Esophagus squamous epithelium (tissue), 5 donors: Measurements from ENCODE around the gene IL12B. TPM values are rescaled to one million over a fixed set of nuclear protein-coding genes. Genes with fewer than 3 reads are reported as not detected.
"Not testable (repeated sequence)": the region's sequence is repeated elsewhere in the genome, so short reads cannot be mapped to it uniquely, and the experiment has no call there.

ENCODE experiments used
- DNase-seq: peaks from one replicate; lab custom pipeline; 2025; lab: John Stamatoyannopoulos, UW
- H3K27ac ChIP-seq, 4 donors: fragments of 200-600 bp; sonication (generic); one replicate each; pipeline ENCODE4 v1.5.1; 2016 to 2019; ENCODE audit warnings: mild to moderate bottlenecking in 1 of 4
- H3K27me3 ChIP-seq, 4 donors: fragments of 200-600 bp; sonication (generic); 1 replicate in 3 of 4; 2 replicates in 1 of 4; pipeline versions ENCODE4 v1.5.1 to v1.6.0; 2017 to 2021; ENCODE audit warnings: antibody characterized with exemption in 1 of 4
- H3K36me3 ChIP-seq, 3 donors: fragments of 200-600 bp; sonication (generic); one replicate each; pipeline ENCODE4 v1.5.1; 2016 to 2019
- H3K4me1 ChIP-seq, 3 donors: fragments of 200-600 bp; sonication (generic); one replicate each; pipeline ENCODE4 v1.5.1; 2017 to 2019
- H3K4me3 ChIP-seq, 4 donors: fragments of 200-600 bp; sonication (generic); 1 replicate in 3 of 4; 2 replicates in 1 of 4; pipeline ENCODE4 v1.5.1; 2016 to 2019; ENCODE audit warnings: mild to moderate bottlenecking in 2 of 4, moderate library complexity in 1 of 4
- H3K9me3 ChIP-seq, 3 donors: fragments of 200-600 bp; sonication (generic); one replicate each; pipeline ENCODE4 v1.5.1; 2016 to 2019
- POLR2A ChIP-seq, 4 donors: fragments of 450-650 bp; IDR thresholded peaks; one replicate each; pipeline ENCODE4 v1.6.1; 2017; ENCODE audit warnings: antibody characterized with exemption in 4 of 4, mild to moderate bottlenecking in 4 of 4, moderate library complexity in 3 of 4
- WGBS, 2 donors: methylation state at CpG; one replicate each; pipeline ENCODE4 v1.1.5; 2018; 5-methylcytosine and 5-hydroxymethylcytosine counted together
- intact Hi-C: fragments of 100-400 bp; cut with DNase I; formaldehyde crosslinking; loops from one replicate; pipeline ENCODE4 v1.15.0; 2022
- total RNA-seq, 4 donors: library from RNA; depleted of rRNA; stranded (reverse); fragments of >200 nt; gene quantifications; one replicate each; pipeline ENCODE4 v1.1.0, GENCODE V29; 2016
- TF ChIP-seq, protein P1 (sequence below), 6 experiments: fragments of 450-650 bp in 4 of 6; fragments of 200-600 bp in 2 of 6; sonication (generic) in 2 of 6; IDR thresholded peaks; one replicate each; pipeline ENCODE4 v1.5.1; 2016 to 2019; ENCODE audit warnings: antibody characterized with exemption in 6 of 6, mild to moderate bottlenecking in 4 of 6, moderate library complexity in 4 of 6
- donor health status: DM: yes; HTN: yes; CAD: no.

Gene IL12B
- total RNA-seq, result not detected

DNA sequence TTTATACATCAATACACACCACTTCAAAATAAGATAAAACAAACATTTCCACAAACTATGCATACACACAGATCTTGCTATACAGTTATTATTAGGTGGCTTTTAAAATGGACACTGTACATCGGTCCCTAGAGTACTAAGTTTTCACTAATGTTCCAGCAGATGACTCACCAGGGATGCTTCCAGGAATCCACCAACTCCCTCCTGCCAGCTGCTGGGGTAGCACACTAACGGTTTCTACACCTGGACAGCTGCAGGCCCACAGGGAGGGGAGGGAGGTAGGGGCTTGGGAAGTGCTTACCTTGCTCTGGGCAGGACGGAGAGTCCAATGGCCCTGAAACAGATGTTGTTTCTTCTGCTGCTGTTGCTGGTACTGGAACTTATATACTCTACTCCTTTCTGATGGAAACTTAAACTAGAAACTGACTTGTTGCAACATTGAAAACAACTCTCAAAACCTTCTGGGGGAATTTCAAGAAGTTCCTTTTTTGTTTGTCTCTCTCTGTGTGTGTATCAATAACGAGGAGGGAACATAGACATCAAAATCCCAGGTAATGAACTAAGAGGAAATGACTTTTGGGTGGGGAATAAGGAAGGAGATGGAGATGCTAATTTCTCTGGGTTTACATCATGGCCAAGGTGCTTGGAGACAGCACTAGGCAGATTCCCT lies at the start of gene IL12B:
Gene IL12B (minus strand): TSS at position 357 of the 670 bp plus-strand sequence. CDS start 3,705 bp downstream, outside the sequence.
- WGBS, 2 donors, result 32 to 49% methylated on average over 4 of the region's 4 CpGs
- Histone ChIP-seq H3K9me3 (no peaks in the 10 kb centered on the region), H3K27ac (peak within 1 kb of the TSS in 2 of 4 donors; percentile 53 to 58), H3K4me1 (peaks cover 7 to 13% (median 8%) of the 10 kb centered on the region in 3 donors), H3K4me3 (peak within 1 kb of the TSS; percentile 33 to 72 (median 51)), H3K27me3 (peaks cover 0 to 49% (median 0%) of the 10 kb centered on the region in 4 donors), H3K36me3 (no peaks in the 10 kb centered on the region)
- DNase-seq, result no peak
- no peak for TF ChIP-seq POLR2A (IDR thresholded peaks at IDR 0.05)
- TF ChIP-seq, protein P1, sequence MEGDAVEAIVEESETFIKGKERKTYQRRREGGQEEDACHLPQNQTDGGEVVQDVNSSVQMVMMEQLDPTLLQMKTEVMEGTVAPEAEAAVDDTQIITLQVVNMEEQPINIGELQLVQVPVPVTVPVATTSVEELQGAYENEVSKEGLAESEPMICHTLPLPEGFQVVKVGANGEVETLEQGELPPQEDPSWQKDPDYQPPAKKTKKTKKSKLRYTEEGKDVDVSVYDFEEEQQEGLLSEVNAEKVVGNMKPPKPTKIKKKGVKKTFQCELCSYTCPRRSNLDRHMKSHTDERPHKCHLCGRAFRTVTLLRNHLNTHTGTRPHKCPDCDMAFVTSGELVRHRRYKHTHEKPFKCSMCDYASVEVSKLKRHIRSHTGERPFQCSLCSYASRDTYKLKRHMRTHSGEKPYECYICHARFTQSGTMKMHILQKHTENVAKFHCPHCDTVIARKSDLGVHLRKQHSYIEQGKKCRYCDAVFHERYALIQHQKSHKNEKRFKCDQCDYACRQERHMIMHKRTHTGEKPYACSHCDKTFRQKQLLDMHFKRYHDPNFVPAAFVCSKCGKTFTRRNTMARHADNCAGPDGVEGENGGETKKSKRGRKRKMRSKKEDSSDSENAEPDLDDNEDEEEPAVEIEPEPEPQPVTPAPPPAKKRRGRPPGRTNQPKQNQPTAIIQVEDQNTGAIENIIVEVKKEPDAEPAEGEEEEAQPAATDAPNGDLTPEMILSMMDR (IDR thresholded peaks at IDR 0.05), result no peak
- intact Hi-C loops, result no loop called here

DNA sequence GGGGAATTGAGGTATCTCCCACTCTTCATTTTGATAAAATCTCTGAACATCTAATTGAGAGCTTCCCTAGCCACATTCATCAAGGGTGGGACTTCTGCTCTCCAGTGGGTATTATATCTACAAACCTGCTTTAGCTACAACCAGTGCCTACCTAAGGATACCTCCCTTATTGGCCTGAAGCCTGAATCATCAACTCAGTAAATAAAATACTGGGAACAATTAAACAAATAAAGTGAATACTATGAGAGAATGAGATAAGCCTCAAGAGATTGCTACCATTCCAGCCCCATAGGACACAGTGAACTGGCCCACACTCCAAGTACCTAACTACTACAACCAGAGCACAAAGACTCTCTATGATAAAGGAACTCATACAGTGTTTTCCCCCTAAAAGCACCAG lies 47.4 kb upstream of the IL12B start:
- intact Hi-C loops, result no loop called here
- TF ChIP-seq, protein P1 (IDR thresholded peaks at IDR 0.05), result no peak
- no peak for TF ChIP-seq POLR2A (IDR thresholded peaks at IDR 0.05)
- Histone ChIP-seq H3K27me3 (no peaks in the 10 kb centered on the region), H3K36me3 (no peaks in the 10 kb centered on the region), H3K4me3 (no peak overlapping the region), H3K27ac (no peak overlapping the region), H3K9me3 (peaks cover 0 to 18% (median 0%) of the 10 kb centered on the region in 3 donors), H3K4me1 (no peaks in the 10 kb centered on the region)
- DNase-seq, result no peak

DNA sequence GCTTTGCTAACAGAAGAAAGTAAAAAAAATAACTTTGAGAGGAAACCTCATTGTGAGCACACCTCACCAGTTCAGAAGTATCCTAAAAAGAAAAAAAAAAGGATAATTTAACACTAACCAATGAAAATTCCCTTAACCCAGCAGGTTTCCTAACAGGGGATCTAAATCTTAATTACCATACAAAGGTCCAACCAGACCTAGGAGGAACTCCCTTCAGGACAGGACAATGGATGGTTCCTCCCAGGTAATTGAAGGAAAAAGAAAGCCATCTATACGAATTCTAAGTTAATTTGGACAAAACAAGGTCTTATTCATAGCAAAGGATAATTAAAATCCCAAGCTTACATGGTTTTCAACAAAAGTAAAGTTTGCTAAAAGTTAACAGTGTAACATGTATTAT lies 37.6 kb upstream of the IL12B start:
- WGBS, 2 donors, result 70 to 71% methylated on average over 1 of the region's 1 CpG
- not testable (repeated sequence) for DNase-seq, H3K9me3 ChIP-seq

DNA sequence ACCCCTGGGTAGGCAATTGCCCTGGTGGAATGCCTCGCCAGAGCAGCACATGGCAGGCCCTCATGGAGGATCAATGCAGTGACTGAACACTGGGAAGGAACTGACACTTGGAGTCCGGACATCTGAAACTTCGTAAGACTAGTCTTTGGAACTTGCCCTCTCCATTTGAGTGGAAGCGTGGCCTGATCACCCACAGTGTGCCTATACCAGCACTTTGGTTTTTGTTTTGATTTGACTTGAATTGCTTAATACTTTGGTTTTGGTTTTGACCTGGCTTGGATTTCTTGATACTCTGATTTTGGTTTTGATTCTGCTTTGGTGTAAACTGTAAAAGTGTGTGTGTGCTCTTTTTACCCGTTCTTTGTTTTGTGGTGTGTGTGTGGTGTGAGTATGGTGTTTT lies 36.5 kb upstream of the IL12B start:
- not testable (repeated sequence) for H3K4me3 ChIP-seq

More for the DNA sequence above, 37.6 kb upstream of the IL12B start:
- H3K27ac ChIP-seq, H3K4me1 ChIP-seq, intact Hi-C loops, H3K27me3 ChIP-seq, H3K36me3 ChIP-seq, H3K4me3 ChIP-seq: not testable (repeated sequence)

DNA sequence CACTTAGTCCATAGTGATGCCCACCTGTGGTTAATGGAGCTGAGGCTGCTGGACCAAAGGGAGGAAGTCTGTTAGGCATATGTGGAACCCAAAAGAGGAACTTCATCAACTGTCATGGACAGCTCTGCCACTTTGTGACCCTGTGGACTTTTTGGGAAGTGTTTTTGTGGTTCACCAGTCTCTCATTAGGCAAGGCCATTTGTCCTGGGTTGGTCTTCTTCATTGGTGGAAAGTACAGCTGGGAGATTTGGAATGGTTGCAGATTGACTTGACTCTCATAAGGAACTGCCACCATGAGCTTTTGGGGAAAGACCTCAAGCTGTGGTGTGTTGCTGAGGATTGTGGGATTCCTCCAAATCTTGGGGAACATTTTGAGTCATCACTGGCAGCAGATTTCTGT lies 31.9 kb upstream of the IL12B start:
- DNase-seq, result no peak
- TF ChIP-seq, protein P1 (IDR thresholded peaks at IDR 0.05), result no peak
- no peak for TF ChIP-seq POLR2A (IDR thresholded peaks at IDR 0.05)
- no peaks in the 10 kb centered on the region for H3K9me3 ChIP-seq

More for the DNA sequence above, 36.5 kb upstream of the IL12B start:
- H3K4me1 ChIP-seq, H3K36me3 ChIP-seq, H3K27ac ChIP-seq, intact Hi-C loops, H3K9me3 ChIP-seq, H3K27me3 ChIP-seq, DNase-seq: not testable (repeated sequence)
- 78 to 90% methylated on average over 4 to 5 of the region's 5 CpGs for WGBS, 2 donors

DNA sequence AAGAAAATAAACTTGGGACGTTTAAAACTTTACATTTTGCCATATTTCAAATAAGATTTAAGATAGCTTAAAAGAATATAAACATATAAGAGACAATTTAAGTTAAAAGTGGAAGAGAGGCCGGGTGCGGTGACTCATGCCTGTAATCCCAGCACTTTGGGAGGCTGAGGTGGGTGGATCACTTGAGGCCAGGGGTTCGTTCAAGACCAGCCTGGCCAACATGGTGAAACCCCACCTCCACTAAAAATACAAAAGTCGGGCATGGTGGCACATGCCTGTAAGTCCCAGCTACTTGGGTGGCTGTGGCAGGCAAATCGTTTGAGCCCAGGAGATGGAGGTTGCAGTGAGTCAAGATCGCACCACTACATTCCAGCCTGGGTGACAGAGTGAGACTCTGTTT lies 29.6 kb upstream of the IL12B start:
- H3K36me3 ChIP-seq, intact Hi-C loops, DNase-seq, H3K27me3 ChIP-seq, H3K4me3 ChIP-seq, H3K9me3 ChIP-seq, H3K27ac ChIP-seq, H3K4me1 ChIP-seq: not testable (repeated sequence)
- WGBS, 2 donors, result 37 to 40% methylated on average over 7 of the region's 7 CpGs

More for the DNA sequence above, 31.9 kb upstream of the IL12B start:
- Histone ChIP-seq H3K4me1 (no peaks in the 10 kb centered on the region), H3K27ac (no peak overlapping the region), H3K4me3 (no peak overlapping the region), H3K36me3 (no peaks in the 10 kb centered on the region), H3K27me3 (no peaks in the 10 kb centered on the region)
- intact Hi-C loops, result no loop called here
